Thoracic aorta (tissue), 2 donors: ENCODE results near the gene TFPT. TPM values are rescaled to one million over a fixed set of nuclear protein-coding genes. Genes with fewer than 3 reads are reported as not detected.

ENCODE experiments used
- ATAC-seq: fragments of 150-250 bp; one replicate; pipeline ENCODE4 v1.8.0; 2017; ENCODE audit warnings: low read depth; ENCODE audit not compliant: insufficient number of reproducible peaks, low FRiP score
- DNase-seq: peaks from one replicate; pipeline ENCODE4 v3.0.0-alpha.2; 2020; ENCODE audit warnings: low spot score
- H3K27ac ChIP-seq, 2 donors: fragments of 200-600 bp; sonication (generic); 1 replicate in 1 of 2; 2 replicates in 1 of 2; pipeline ENCODE4 v1.5.1; 2016; ENCODE audit warnings: mild to moderate bottlenecking in 2 of 2, moderate library complexity in 2 of 2
- H3K27me3 ChIP-seq: fragments of 200-600 bp; sonication (generic); replicated peaks from 2 replicates; pipeline ENCODE4 v1.6.0; 2016; ENCODE audit warnings: mild to moderate bottlenecking; ENCODE audit not compliant: insufficient read depth
- H3K36me3 ChIP-seq: fragments of 200-600 bp; sonication (generic); one replicate; pipeline ENCODE4 v1.5.1; 2016
- H3K4me1 ChIP-seq, 2 donors: fragments of 200-600 bp; sonication (generic); 1 replicate in 1 of 2; 2 replicates in 1 of 2; pipeline versions ENCODE4 v1.5.1 to v1.6.0; 2016; ENCODE audit warnings: low read depth in 2 of 2, mild to moderate bottlenecking in 1 of 2; ENCODE audit not compliant: control insufficient read depth in 1 of 2
- H3K4me3 ChIP-seq: fragments of 200-600 bp; sonication (generic); 2 replicates; pipeline ENCODE4 v1.5.1; 2016; ENCODE audit warnings: mild to moderate bottlenecking
- H3K9me3 ChIP-seq: fragments of 200-600 bp; sonication (generic); 2 replicates; pipeline ENCODE4 v1.5.1; 2016
- total RNA-seq, 2 donors: library from RNA; depleted of rRNA; stranded (reverse); fragments of >200 nt; gene quantifications; one replicate each; pipeline versions ENCODE4 v1.1.0 to v1.2.3, GENCODE V29; 2016
- TF ChIP-seq, protein P1 (sequence below): fragments of 200-600 bp; sonication (generic); IDR thresholded peaks from one replicate; pipeline ENCODE4 v1.5.1; 2019; ENCODE audit warnings: antibody characterized with exemption

The TFPT gene
- total RNA-seq, 2 donors from 2014 or later = 8.7 to 8.8 TPM

DNA sequence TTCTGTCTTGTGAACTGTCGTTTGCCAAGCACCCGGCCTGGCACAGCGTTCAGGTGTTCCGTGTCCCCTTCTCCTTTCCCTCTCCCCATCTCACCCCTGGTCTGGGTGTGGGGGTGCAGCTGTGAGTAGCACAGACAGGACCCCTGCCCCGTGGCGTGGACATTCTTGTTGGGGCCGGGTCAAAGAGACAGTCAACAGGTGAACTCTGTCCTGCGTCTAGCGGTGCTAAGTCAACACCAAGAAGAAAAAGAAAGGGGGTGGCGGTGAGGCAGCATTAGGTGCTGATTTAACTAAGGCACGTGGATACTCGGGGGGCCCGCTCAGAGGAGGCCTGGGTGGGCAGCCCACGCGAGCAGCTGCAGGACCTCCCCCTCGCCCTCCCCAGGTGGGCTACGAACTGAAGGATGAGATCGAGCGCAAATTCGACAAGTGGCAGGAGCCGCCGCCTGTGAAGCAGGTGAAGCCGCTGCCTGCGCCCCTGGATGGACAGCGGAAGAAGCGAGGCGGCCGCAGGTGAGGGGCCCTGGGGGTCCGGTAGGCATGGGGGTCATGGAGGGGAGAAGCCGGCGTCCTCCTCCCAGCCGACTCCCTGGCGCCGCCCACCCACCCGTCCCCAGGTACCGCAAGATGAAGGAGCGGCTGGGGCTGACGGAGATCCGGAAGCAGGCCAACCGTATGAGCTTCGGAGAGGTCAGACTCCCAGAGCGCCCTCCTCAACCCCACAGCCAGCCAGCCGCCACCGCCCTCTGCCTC is 12.4 kb upstream of the TFPT start:
- H3K27me3 ChIP-seq = no peaks in the 10 kb centered on the region
- H3K27ac ChIP-seq = no peak overlapping the region
- ATAC-seq (no peak), DNase-seq (no peak)
- H3K4me3 ChIP-seq = no peak overlapping the region
- H3K9me3 ChIP-seq = no peaks in the 10 kb centered on the region
- H3K36me3 ChIP-seq = peaks cover 69% of the 10 kb centered on the region
- TF ChIP-seq, protein P1, sequence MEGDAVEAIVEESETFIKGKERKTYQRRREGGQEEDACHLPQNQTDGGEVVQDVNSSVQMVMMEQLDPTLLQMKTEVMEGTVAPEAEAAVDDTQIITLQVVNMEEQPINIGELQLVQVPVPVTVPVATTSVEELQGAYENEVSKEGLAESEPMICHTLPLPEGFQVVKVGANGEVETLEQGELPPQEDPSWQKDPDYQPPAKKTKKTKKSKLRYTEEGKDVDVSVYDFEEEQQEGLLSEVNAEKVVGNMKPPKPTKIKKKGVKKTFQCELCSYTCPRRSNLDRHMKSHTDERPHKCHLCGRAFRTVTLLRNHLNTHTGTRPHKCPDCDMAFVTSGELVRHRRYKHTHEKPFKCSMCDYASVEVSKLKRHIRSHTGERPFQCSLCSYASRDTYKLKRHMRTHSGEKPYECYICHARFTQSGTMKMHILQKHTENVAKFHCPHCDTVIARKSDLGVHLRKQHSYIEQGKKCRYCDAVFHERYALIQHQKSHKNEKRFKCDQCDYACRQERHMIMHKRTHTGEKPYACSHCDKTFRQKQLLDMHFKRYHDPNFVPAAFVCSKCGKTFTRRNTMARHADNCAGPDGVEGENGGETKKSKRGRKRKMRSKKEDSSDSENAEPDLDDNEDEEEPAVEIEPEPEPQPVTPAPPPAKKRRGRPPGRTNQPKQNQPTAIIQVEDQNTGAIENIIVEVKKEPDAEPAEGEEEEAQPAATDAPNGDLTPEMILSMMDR = no peak
- no peaks in the 10 kb centered on the region for H3K4me1 ChIP-seq

DNA sequence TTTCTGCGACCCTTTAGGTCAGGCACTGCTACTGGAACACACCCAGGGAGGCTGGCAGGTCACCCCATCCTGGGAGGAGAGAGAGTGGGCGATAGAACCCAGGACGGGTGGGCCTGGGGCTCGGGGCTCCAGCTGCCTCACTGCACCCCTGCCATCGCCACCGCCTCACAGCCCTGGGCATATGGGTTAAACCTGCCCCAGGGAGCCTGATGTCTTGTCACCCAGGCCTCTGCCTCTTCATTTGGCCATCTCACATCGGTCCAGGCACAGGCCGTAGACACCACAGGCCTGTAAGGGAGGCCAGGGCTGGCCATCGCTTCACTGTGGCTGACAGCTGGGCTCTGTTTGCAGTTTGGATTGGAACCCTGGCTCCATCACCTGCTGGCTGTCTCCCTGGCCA is 10.3 kb upstream of the TFPT start:
- H3K27me3 ChIP-seq = no peaks in the 10 kb centered on the region
- DNase-seq = no peak
- ATAC-seq = no peak
- no peaks in the 10 kb centered on the region for H3K9me3 ChIP-seq
- TF ChIP-seq, protein P1 = no peak
- peaks cover 78% of the 10 kb centered on the region for H3K36me3 ChIP-seq
- no peak overlapping the region for H3K4me3 ChIP-seq
- no peak overlapping the region for H3K27ac ChIP-seq
- no peaks in the 10 kb centered on the region for H3K4me1 ChIP-seq

DNA sequence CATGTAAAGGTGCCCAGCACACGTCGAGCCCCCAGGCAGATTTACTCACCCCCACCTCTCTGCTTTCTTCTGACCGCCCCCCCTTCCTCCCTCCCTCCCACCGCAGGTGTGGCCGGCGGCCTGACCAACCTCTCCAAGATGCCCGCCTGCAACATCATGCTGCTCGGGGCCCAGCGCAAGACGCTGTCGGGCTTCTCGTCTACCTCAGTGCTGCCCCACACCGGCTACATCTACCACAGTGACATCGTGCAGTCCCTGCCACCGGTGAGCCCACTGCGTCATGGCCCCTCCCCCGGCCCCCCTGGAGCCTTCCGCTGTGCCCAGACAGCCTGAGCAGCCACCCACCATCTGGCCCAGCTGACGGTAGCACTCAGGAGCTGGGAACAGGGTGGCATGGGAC is 8.9 kb upstream of the TFPT start:
- H3K36me3 ChIP-seq = peaks cover 87% of the 10 kb centered on the region
- no peaks in the 10 kb centered on the region for H3K9me3 ChIP-seq
- DNase-seq = no peak

DNA sequence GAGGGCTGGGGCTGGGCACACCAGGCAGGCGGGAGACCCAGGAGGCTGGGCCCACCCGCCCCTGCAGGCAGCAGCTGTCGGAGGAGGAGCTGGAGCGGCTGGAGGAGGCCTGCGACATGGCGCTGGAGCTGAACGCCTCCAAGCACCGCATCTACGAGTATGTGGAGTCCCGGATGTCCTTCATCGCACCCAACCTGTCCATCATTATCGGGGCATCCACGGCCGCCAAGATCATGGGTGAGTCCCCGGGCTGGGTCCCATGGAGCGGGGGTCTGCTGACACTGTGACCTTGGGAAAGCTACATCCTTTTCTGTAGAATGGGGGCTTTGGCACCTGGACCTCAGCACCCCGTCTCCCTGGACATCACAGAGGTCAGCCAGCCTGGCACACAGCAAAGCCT is 8.2 kb upstream of the TFPT start:
- no peaks in the 10 kb centered on the region for H3K4me1 ChIP-seq
- no peaks in the 10 kb centered on the region for H3K27me3 ChIP-seq
- no peak overlapping the region for H3K4me3 ChIP-seq
- H3K27ac ChIP-seq = no peak overlapping the region
- H3K36me3 ChIP-seq = peaks cover 87% of the 10 kb centered on the region
- TF ChIP-seq, protein P1 = no peak
- ATAC-seq (no peak), DNase-seq (no peak)
- no peaks in the 10 kb centered on the region for H3K9me3 ChIP-seq

More for the DNA sequence above, 8.9 kb upstream of the TFPT start:
- Histone ChIP-seq H3K4me3 (no peak overlapping the region), H3K27ac (no peak overlapping the region), H3K4me1 (no peaks in the 10 kb centered on the region), H3K27me3 (no peaks in the 10 kb centered on the region)
- TF ChIP-seq, protein P1 = no peak
- no peak for ATAC-seq

DNA sequence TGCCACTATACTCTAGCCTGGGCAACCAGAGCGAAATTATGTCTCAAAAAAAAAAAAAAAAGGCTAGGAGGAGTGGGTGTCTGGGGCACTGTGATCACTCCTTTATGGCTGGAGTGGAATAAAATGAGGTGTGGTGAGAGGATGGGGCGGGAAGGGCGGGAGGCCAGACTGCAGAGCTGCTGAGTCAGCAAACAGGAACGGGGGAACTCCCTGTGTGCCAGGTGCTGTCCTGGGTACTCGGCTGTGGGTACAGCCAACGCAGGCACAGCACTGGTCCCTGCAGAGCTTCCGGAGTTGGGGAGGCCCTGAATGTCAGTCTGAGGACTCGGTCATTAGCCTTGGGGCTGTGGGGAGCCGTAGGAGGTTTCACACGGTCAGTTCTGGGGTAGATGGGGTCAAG is 5.8 kb upstream of the TFPT start:
- TF ChIP-seq, protein P1 = no peak
- Histone ChIP-seq H3K4me3 (no peak overlapping the region), H3K27me3 (no peaks in the 10 kb centered on the region), H3K27ac (no peak overlapping the region), H3K36me3 (peaks cover 69% of the 10 kb centered on the region), H3K4me1 (peaks cover 4 to 11% of the 10 kb centered on the region in 2 donors), H3K9me3 (no peaks in the 10 kb centered on the region)
- DNase-seq (no peak), ATAC-seq (no peak)
